GM21423 (cell line): Measurements from ENCODE around the gene GRM4.
"Not testable (repeated sequence)": the region's sequence is repeated elsewhere in the genome, so short reads cannot be mapped to it uniquely, and the experiment has no call there.

Experiments
- ATAC-seq: cut with Tn5 transposase; IDR thresholded peaks from one replicate; pipeline ENCODE4 v1.9.1; 2021; ENCODE audit warnings: mild to moderate bottlenecking, moderate library complexity; ENCODE audit not compliant: unreplicated experiment

Gene GRM4

DNA sequence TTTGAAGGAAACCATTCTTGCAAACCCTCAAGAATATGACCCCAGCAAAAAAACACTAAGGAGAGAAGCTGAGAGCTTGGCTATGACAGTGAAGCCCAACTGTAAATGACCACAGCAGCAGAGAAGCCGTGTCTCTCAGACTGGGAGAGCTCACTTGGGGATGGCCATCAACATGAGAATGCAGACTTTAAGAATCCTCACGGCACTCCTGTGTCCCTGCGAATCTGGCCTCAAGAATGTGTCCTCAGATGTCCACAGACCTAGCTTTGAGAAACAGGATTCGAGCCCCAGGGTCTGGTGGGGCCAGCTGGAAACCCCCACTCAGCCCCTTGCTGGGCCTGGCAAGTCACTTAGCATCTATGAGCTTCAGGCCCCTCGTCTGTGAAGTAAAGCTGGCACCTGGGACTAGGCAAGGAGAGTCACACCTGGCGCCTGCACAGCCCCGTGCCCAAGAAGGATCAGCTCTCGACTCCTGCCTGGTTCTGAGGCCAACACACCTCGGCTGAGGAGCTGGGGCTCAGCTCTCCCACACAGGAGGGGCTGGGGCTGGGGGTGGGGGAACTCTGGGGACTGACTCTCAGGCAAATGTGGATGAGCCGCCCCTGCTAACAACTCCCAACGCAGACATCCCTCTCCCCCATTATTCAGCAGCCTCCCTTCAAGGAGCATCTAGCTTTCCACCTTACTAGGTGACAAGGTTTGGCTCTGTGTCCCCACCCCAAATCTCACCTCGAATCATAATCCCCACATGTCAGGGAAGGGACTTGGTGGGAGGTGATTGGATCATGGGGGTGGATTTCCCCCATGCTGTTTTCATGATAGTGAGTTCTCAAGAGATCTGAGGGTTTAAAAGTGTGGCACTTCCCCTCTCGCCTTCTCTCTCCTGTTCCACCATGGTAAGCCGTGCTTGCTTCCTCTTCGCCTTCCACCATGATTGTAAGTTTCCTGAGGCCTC, 97.7 kb downstream of the GRM4 start:
- no peak for ATAC-seq

- ATAC-seq: no peak
Measured at GRCh38 chr6:34046617-34047016, 99.3 kb downstream of the GRM4 start.

DNA sequence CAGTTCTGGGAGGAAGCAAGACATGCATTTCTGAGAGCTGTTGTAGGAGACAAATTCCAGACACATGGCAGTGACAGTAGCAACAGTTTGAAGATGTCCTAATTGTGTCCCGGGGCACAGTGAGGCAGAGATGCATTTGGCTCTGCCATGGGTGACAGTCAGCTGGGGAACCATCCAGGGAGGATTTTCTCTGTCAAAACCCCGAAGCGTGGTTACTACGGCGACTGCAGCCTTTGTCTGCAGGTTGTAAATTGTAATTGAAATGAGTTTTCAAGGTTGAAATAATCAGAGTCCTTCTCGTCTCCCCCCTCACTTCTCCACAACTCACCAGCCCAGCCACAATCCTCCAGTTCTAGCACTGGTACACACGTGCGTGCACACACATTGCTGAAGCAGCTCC, 100.1 kb downstream of the GRM4 start:
- ATAC-seq: no peak

DNA sequence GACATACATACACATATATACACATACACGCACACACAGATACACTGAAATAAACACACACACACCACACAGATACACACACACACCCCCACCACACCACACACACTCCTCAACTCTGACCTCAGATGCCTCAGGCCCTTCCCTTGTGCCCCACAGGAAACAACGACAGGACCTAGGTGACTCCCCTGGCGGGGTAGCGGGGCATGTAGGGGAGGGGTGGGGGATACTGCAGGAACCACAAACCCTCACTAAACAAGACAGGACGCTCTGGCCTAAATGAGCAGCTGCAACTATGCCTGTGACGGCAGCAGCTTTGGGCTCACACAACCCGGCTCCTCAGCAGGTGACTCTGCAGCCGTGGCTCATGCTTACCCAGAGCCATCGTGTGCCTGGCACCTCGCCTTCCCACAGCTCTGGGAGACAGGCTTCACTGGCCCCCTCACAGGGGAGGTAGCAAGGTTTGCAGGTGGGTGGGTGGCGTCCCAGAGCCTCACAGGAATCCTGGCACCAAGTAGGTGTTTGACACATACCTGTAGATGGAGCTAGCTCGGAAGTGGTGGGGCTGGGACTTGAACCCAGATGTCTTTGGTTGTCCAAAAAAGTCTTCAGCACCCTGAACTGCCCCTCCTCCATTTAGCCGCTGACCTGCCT, 100.8 kb downstream of the GRM4 start:
- no peak for ATAC-seq

- no peak for ATAC-seq
Measured at GRCh38 chr6:34043359-34043758, 102.5 kb downstream of the GRM4 start.

DNA sequence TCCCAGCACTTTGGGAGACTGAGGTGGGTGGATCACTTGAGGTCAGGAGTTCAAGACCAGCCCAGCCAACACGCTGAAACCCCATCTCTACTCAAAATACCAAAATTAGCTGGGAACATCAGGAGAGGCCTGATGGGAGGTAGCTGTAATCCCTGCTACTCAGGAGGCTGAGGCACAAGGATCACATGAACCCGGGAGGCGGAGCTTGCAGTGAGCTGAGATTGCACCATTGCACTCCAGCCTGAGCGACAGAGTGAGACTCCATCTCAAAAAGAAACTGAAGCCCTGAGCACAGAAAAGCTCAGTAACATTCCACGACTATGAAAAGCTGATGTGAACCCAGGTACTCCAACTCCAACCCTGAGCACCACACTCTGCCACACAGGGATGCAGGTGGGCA, 103.9 kb downstream of the GRM4 start:
- not testable (repeated sequence) for ATAC-seq

- no peak for ATAC-seq
Measured at GRCh38 chr6:34041385-34041784, 104.5 kb downstream of the GRM4 start.

DNA sequence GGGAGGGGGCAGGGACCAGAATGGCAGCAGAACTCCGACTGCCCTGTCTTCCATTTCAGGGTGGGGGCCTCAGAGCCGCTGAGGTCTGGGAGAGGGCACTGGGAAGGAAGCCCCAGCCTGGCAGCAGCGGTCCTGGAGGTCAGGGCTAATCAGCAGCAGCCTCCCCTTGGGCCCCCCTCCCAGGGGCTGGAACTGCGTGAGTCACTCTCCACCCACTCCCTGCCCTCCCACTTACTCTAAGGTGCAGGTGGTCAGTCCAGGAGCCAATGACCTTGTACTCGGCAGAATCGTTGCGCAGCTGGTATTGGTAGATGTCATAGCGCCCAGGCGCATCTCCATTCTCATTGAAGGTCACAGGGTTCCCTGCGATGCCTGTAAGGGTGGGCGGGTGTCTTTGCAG, 105.9 kb downstream of the GRM4 start:
- ATAC-seq: no peak

DNA sequence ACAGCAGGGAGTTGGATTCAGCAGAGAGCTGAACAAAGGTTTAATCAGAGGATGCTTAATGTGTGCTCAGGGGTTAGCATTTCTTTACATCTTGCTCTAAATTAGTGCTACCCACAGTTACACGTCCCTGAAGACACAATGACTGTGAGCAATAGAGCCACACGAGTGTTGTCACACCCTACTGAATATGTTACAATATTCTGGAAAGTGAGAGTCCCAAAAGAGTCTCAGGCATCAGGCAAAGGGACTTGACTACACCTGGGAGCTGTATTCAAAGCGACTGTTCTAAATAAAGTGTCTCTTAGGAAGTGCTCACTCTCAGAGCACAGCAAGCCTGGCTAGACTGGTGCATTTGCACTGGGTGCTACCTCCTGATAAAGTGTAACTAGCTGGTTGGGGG, 108.7 kb downstream of the GRM4 start:
- ATAC-seq: no peak

GRCh38 chr6:34036357-34037069, 109.4 kb downstream of the GRM4 start:
- no peak for ATAC-seq

DNA sequence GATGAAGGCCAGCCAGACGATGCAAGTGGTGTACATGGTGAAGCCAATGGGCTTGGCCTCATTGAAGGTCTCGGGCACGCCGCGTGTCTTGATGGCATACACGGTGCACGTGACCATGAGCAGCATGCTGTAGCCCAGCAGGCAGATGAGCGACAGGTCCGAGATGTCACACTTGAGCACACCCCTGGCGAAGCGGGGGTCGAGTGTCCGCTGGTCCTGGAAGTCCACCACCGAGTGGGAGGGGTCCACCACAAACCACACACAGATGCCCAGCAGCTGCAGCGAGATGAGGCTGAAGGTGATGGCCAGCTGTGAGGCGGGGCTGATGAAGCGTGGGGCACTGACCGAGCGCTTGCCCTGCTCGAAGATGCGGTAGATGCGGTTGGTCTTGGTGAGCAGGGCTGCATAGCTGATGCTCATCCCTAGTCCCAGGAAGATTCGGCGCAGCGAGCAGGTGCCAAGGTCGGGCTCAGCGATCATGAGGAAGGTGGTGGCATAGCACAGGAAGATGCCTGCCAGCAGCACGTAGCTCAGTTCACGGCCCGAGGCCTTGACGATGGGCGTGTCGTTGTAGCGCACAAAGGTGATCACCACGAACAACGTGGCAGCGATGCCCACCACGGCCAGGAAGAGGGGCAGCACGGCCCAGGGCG, 110.1 kb downstream of the GRM4 start:
- ATAC-seq: no peak

GRCh38 chr6:34035161-34035560, 110.7 kb downstream of the GRM4 start:
- ATAC-seq: no peak

- ATAC-seq: no peak
Measured at GRCh38 chr6:34032856-34033255, 113.0 kb downstream of the GRM4 start.

DNA sequence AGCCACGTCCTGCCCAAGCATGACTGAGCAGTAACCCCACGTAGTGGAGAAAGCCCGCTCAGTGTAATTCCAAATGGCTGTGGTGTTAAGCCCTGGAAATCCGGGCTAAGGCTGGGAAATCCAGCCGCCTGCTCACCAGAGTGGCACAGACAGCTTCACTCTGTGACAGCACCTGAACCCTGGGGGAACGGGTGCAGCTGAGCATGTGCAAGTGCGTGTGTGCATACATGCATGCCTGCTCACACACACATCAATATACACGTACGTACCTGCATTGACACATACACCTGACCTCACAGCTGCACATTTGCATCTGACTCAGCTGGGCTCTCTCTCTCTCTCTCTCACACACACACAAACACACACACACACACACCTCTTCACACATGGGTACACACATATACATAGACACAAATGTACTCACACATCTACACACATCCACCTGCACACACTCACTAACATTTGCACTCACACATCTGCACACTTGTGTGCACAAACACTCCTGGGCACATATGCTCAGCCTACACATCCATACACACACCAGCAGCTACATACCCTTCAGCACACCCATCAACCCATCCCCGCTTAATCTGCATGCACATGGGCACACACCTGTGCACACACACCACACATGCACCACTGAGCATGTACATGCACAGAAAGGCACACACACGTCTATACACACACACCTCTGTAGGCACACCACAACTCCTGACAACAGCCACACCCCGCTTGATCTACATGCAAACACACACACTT, 114.1 kb downstream of the GRM4 start:
- ATAC-seq: no peak

DNA sequence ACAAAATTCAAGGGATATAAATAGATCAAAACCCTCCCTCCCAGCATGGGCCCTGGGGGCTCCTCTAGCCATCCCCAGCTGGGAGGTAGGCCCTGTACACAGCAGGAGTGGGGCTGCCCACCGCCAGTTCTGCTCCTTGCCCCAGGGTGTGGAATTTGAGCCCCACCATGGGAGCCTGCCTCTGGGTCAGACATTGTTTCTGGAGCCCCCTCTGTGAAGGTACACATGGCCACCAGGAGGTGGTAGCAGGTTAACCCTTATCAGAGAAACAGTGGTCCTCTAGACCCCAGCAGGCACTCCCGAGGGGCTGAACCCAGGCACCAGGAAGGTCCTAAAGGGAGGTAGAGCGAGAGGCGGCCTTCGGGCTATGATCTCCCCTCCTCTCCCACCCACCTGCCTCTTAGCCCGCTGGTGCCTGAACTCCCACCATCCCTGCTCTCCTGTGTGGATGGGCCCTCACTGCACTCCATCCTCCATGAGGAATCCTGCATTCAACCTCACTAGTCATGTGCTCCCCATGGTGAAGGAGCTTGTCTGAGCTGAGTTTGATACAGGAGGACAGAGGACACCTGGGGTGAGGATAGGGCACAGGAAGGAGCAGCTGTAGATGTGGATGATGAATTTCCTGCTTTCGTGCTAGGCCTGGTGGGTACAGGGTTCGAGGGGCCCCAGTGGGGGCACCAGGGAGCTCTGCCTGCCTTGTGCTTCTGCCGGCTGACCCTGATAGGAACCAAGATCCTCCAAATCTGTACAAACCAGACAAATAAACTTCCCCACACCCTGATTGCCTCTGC, 114.9 kb downstream of the GRM4 start:
- ATAC-seq: no peak

DNA sequence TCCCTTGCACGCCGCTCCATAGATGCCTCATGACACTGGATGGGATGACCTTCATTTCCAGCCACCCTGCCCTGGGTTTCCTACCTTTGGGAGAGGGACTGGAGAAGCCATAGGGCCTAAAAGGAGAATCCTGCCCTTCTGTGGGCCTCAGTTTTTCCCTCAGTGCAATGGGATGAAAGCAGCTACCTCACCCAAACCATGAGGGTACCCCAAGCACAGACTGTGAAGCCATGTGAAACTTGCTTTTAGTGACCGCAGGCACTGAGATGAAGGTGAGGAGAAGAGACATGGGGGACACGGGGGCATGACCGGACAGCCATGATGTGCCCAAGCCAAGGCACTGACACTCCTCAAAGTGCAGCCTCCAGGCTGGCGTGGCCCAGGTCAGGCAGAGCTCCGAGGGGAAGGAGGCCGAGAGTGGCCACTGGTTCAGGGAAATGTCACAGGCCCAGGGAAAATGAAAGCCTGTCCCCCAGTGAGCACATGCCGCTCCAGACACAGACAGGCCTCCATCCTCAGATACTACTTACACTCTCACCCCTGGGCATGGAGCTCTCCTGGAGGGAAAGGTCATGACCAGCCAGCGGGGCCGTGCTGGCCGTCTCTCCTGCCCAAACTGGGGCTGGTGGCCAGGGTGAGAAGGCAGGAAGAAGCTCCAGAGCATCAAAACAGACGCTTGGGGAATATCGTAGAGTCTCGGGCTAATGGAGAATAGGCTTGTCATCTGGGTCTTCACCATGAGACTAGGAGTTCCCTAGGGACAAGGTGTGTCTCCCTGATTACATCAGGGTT, 116.2 kb downstream of the GRM4 start:
- ATAC-seq: no peak

GRCh38 chr6:34028691-34029360, 117.1 kb downstream of the GRM4 start:
- ATAC-seq: no peak

DNA sequence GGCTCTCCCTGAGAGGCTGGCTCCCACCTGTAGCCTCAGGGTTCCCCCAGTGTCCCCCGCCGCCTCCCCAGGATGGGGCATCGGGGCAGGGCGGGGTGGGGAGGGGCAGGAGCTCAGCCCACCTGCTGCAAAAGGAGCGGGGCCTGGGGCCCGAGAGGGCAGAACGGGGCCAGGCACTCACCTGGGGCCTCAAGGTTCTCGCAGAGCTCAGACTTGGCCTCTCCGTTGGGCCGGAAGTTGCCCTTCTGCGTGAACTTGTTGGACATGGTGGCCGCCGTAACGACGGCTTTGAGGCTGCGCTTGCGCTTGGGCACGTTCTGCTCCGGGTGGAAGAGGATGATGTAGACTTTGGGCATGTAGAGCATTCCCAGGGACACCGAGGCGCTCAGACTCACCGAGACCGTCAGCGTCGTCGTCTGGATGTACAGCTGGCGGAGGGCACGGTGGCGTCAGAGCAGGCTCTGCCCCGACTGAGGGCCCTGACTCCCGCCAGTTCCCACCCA, 117.9 kb downstream of the GRM4 start:
- ATAC-seq: no peak
